Ovary (tissue), 3 donors: ENCODE measurements around the gene DNAH5.

Experiments used
- EP300 ChIP-seq: sonication (generic); formaldehyde crosslinking; IDR thresholded peaks from one replicate; pipeline ENCODE4 v1.6.1; 2017; ENCODE audit warnings: antibody characterized with exemption
- TF ChIP-seq, protein P1 (sequence below), 3 donors: fragments of 450-650 bp in 2 of 3; fragments of 200-600 bp in 1 of 3; IDR thresholded peaks; one replicate each; pipeline versions ENCODE4 v1.5.1 to v1.8.0; 2016 to 2022; ENCODE audit warnings: antibody characterized with exemption in 3 of 3, mild to moderate bottlenecking in 1 of 3
- donor health status: DM: no; HTN: no; CAD: no.

DNA sequence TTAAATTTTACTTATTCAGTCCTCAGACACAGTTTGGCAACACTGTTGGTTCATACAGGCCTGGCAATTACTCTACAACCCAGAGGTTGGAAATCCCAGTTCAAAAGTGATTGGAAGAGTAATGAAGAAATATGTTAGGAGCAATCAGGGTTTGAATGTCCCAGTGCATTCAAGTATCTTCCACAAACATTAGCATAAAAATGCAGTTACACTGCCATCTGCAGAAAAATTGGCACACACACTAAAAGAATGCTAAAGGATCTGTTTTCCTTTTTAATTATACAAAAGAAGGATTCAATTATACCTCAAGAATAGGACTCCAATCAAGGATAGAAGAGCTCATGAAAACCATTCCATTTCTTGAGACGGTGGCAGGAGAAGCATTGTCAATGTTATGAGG, 130.2 kb downstream of the DNAH5 start:
- TF ChIP-seq, protein P1, sequence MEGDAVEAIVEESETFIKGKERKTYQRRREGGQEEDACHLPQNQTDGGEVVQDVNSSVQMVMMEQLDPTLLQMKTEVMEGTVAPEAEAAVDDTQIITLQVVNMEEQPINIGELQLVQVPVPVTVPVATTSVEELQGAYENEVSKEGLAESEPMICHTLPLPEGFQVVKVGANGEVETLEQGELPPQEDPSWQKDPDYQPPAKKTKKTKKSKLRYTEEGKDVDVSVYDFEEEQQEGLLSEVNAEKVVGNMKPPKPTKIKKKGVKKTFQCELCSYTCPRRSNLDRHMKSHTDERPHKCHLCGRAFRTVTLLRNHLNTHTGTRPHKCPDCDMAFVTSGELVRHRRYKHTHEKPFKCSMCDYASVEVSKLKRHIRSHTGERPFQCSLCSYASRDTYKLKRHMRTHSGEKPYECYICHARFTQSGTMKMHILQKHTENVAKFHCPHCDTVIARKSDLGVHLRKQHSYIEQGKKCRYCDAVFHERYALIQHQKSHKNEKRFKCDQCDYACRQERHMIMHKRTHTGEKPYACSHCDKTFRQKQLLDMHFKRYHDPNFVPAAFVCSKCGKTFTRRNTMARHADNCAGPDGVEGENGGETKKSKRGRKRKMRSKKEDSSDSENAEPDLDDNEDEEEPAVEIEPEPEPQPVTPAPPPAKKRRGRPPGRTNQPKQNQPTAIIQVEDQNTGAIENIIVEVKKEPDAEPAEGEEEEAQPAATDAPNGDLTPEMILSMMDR (IDR thresholded peaks at IDR 0.05): no peak
- TF ChIP-seq EP300: no peak
